NCI-H2227 treated with DMSO at 0.1 percent for 48 hours (cell line): Measurements from ENCODE around the gene TBX1.
"Not testable (repeated sequence)": the region's sequence is repeated elsewhere in the genome, so short reads cannot be mapped to it uniquely, and the experiment has no call there.

Source experiments
- DNase-seq: peaks from one replicate; lab custom pipeline; 2025; lab: John Stamatoyannopoulos, UW

TBX1 gene

DNA sequence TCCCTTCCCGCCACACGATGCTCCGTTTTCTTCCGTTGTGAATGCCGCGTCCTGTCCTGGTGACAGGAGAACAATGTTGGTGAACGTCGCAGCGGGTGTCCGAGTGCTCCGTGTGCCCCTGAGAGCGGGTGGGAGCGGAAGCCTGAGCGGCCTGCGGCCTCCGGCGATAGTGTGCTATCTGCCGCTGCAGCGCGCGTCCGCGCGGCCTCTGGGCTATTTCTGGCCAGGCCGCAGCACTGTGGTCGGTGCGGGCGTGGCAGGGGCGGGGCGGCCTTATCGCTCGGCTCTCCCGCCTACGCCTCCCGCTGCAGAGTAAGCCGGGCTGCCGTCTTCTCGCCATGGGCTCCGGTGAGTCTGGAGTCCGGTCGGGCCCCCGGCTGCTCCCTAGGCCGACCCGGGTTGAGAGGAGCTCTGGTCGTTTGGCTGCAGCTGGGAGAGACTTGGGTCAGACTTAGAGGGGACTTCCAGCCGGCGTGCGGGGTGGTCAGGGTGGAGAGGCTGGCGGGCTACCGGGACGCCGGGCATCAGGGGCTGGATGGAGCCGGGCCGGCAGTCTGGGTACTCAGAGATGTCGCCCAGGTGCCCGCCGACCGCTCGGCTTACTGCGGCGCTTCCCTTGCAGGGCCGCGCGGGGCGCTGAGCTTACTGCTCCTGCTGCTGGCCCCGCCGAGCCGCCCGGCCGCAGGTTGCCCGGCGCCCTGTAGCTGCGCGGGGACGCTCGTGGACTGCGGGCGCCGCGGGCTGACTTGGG, 37.2 kb upstream of the TBX1 start, which contains the start of gene GP1BB:
Gene GP1BB (plus strand): TSS at position 308 of the 751 bp plus-strand sequence. CDS start 31 bp downstream, at position 339.
- no peak for DNase-seq

DNA sequence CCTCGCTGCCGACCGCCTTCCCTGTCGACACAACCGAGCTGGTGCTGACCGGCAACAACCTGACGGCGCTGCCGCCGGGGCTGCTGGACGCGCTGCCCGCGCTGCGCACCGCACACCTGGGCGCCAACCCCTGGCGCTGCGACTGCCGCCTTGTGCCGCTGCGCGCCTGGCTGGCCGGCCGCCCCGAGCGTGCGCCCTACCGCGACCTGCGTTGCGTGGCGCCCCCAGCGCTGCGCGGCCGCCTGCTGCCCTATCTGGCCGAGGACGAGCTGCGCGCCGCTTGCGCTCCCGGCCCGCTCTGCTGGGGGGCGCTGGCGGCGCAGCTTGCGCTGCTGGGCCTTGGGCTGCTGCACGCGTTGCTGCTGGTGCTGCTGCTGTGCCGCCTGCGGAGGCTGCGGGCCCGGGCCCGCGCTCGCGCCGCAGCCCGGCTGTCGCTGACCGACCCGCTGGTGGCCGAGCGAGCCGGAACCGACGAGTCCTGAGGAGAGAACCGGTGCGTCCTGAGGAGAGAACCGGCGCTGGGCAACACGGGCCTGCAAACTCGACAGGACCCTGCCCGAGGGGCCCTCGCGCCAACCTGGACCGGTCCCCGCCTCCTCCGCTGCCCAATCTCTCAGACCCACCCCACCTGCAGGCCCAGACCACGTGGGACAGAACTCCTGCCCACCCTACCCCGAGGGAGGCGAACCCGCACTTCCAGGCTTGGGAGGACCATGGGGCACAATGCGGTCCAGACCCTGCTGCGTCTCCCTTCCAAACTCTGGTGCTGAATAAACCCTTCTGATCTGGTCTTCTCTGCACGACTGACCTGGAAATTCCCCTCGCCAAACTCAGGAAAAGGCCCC, 36.4 kb upstream of the TBX1 start:
- DNase-seq: no peak

DNA sequence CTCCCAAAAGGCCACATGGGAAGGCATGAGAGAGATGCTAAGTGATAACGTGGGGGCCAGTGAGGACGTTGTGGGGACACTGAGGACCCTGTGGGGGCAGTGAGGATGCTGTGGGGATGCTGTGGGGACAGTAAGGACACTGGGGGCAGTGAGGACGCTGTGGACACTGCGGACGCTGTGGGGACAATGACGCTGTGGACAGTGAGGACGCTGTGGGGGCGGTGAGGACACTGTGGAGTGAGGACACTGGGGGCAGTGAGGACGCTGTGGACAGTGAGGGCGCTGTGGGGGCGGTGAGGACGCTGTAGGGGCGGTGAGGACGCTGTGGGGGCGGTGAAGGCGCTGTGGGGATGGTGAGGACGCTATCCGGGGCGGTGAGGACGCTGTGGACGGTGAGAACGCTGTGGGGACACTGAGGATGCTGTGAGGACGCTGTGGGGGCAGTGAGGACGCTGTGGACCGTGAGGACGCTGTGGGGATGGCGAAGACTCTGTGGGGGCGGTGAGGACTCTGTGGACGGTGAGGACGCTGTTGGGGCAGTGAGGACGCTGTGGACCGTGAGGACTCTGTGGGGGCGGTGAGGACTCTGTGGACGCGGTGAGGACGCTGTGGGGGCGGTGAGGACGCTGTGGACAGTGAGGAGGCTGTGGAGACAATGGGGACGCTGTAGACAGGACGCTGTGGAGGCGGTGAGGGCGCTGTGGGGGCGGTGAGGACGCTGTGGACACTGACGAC, 35.5 kb upstream of the TBX1 start:
- no peak for DNase-seq

DNA sequence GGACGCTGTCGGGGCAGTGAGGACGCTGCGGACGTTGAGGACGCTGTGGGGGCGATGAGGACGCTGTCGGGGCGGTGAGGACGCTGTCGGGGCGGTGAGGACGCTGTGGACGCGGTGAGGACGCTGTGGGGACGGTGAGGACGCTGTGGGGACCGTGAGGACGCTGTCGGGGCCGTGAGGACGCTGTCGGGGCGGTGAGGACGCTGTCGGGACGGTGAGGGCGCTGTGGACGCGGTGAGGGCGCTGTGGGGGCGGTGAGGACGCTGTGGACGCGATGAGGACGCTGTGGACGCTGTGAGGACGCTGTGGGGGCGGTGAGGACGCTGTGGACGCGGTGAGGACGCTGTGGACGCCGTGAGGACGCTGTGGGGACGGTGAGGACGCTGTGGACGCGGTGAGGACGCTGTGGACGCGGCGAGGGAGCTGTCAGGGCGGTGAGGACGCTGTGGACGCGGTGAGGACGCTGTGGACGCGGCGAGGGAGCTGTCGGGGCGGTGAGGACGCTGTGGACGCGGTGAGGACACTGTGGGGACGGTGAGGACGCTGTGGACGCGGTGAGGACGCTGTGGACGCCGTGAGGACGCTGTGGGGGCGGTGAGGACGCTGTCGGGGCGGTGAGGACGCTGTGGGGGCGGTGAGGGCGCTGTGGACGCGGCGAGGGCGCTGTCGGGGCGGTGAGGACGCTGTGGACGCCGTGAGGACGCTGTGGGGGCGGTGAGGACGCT, 34.4 kb upstream of the TBX1 start:
- not testable (repeated sequence) for DNase-seq

DNA sequence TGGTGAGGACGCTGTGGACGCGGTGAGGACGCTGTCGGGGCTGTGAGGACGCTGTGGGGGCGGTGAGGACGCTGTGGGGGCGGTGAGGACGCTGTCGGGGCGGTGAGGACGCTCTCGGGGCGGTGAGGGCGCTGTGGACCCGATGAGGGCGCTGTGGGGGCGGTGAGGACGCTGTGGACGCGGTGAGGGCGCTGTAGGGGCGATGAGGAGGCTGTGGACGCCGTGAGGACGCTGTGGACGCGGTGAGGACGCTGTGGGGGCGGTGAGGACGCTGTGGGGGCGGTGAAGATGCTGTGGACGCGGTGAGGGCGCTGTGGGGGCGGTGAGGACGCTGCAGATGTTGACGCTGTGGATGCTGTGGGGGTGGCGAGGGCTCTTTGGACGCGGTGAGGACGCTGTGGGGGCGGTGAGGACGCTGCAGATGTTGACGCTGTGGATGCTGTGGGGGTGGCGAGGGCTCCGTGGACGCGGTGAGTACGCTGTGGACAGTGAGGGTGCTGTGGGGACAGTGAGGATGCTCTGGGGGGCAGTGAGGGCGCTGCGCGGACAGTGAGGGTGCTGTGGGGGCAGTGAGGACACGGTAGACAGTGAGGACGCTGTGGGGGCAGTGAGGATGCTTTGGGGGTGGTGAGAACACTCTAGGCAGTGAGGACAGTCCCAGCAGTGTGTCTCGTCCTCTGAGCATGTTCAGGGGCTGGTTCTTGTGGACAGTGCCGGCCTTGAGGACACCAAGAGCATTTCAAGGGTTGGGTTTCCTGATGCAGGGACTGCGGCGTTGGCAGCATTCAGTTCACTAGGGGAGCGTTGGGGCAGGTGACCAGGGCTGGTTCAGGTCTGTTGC, 33.0 kb upstream of the TBX1 start:
- no peak for DNase-seq

GRCh38 chr22:19728271-19728670, 32.3 kb upstream of the TBX1 start:
- no peak for DNase-seq

DNA sequence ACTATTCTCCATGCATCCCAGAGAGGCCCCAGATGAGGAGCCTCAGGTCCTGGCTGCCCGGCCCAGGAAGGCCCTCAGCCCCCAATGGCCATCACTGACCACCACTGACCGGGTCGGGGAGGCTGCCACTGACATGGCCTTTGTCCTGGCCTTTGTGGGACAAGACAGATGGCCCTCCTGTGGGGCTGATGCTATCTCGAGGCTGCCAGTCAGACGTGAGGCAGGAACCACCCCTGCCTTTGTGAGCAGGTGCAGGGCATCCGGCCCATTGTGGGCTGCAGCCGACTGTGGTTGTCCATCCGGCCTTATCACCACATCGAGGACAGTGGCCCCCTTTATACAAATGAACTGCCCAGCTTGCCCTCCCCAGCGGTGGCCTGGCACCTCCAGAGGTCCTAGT, 31.7 kb upstream of the TBX1 start:
- no peak for DNase-seq

GRCh38 chr22:19729507-19729906, 31.1 kb upstream of the TBX1 start:
- DNase-seq: no peak

GRCh38 chr22:19730198-19730597, 30.4 kb upstream of the TBX1 start:
- DNase-seq: no peak

- peak; percentile 62 for DNase-seq
These were observed 29.8 kb upstream of the TBX1 start for GRCh38 chr22:19730655-19731360.

DNA sequence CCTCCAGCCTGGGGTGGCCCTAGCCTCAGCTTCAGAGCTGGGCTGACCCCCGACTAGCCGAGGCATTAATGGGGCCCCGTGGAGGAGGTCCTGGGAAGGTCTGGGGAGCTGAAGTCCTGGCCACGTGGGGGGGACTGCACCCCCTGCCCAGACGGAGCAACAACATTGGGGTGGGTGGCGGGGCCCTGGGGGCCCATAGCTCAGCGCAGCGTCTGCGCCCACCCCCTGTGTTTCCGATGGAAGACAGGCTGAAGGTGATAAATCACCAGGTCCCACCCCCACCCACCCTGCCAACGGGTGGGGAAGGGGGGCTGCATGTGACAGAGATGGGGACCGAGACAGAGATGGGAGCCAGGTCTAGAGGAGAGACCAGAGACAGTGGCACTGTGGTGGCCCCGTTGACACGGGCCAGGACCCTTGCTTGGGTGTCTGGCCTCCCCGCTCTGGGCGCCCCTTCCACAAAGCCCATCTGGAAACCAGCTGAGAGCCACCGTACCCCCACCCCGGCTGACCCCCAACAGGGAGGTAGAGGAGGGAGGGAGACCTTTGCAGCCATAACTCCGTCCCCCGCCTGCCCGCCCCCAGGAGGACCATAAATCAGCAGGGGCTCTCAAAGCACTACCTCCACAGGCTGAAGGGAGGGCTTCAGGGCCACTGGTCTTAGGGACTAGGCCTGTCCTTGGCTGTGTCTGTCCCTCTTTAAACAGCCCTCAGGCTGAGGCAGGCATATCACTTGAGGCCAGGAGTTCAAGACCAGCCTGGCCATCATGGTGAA, 29.0 kb upstream of the TBX1 start:
- no peak for DNase-seq

DNA sequence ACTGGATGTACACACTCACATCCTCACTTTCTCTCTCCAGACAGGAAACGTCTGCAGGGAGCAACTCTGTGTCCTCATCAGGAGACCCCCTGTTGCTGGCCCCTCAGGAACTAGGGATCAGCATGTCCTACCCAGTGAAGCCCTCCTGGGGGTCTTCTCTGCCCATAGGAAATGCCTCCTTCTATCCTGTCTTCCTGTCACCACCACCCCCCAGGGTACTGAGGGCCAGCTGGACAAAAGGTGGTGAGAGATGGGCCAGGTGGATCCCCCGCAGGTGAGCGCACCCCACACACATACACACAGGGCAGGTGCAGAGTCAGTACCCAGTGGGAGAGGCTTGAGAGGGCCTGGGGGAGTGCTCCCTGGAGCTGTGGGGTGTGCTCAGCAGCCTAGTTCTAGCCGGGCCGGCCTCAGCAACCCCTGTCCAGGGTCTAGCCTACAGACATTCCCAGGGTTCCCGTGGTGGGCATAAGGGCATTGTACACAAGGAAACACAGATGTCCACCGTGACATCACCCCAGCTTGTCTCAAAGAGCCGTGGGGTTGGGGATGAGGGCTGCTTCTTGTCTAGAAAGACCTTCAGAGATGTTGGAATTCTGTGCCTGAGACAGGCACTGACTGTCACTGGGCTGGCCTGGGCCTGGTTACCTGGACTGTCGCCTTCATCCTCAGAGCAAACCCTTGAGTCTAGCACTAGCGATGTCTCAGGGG, 28.0 kb upstream of the TBX1 start:
- no peak for DNase-seq

GRCh38 chr22:19733755-19734154, 26.8 kb upstream of the TBX1 start:
- DNase-seq: no peak

DNA sequence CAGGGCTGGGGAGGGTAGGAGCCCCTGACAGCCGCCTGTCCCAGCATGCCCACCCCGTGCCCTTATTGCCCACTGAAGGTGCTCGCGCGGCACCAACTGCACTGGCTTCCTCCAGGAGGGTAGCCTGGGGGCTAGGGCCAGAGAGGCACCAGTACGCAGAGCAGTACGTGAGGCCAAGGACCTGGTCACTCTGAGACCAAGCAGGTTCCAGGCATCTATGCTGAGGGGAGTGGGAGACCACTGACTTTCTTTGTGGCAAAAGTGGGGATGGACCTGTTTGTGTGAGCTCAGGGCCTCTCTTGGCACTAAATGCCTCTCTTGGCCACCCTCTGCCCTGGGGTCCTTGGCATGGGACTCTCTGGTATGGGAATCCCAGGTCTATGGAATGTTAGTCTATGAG, 26.4 kb upstream of the TBX1 start:
- DNase-seq: no peak

DNA sequence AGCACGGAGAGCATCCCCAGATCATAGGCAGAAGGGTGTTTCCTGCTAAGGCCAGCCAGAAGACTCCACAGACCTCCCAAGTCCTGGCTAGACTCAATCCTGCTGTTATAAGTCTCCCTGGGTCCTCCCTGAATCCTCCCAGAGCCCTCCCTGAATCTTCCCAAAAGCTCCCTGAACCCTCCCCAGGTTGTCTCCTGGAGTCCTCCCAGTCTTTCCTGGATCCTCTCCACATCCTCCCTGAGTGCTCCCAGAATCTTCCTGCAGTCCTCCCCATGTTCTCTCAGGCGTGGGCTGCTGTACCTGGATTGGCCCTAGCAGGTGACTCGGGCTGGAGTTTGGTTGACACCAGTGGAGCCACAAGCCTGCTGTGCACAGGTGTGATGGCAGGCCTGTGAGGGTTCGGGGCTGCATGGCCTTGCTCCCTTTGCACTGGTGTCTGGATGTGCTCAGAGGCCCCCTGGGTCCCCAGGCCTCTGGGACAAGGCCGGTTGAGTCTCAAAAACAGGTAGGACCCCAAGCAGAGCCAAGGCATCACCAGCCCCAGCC, 25.7 kb upstream of the TBX1 start:
- DNase-seq: no peak

- no peak for DNase-seq
These were observed 24.7 kb upstream of the TBX1 start for GRCh38 chr22:19735665-19736510.

GRCh38 chr22:19737846-19738663, 22.5 kb upstream of the TBX1 start:
- no peak for DNase-seq
